GM19035 (cell line): ENCODE data around the gene TFDP2.
"Not testable (repeated sequence)": the region's sequence is repeated elsewhere in the genome, so short reads cannot be mapped to it uniquely, and the experiment has no call there.

Source experiments
- ATAC-seq: cut with Tn5 transposase; IDR thresholded peaks from one replicate; pipeline ENCODE4 v1.9.1; 2021; ENCODE audit not compliant: unreplicated experiment

Gene TFDP2

GRCh38 chr3:142129516-142130171, 19.7 kb downstream of the TFDP2 start:
- ATAC-seq = no peak

GRCh38 chr3:142127941-142128658, 21.2 kb downstream of the TFDP2 start:
- ATAC-seq = no peak

GRCh38 chr3:142124243-142124642, 25.1 kb downstream of the TFDP2 start:
- ATAC-seq = no peak

- no peak for ATAC-seq
Observed at GRCh38 chr3:142120707-142121106, 28.6 kb downstream of the TFDP2 start.

- no peak for ATAC-seq
Observed at GRCh38 chr3:142118911-142119310, 30.4 kb downstream of the TFDP2 start.

GRCh38 chr3:142117056-142117851, 32.1 kb downstream of the TFDP2 start:
- no peak for ATAC-seq

GRCh38 chr3:142115867-142116668, 33.3 kb downstream of the TFDP2 start:
- no peak for ATAC-seq

- no peak for ATAC-seq
Observed at GRCh38 chr3:142112601-142113000, 36.7 kb downstream of the TFDP2 start.

- no peak for ATAC-seq
Observed at GRCh38 chr3:142106548-142106947, 42.8 kb downstream of the TFDP2 start.

- ATAC-seq = no peak
Observed at GRCh38 chr3:142105991-142106390, 43.4 kb downstream of the TFDP2 start.

GRCh38 chr3:142104763-142105162, 44.6 kb downstream of the TFDP2 start:
- no peak for ATAC-seq

GRCh38 chr3:142098964-142099363, 50.4 kb downstream of the TFDP2 start:
- ATAC-seq = no peak

GRCh38 chr3:142097099-142097843, 52.1 kb downstream of the TFDP2 start:
- no peak for ATAC-seq

GRCh38 chr3:142095841-142096240, 53.5 kb downstream of the TFDP2 start:
- no peak for ATAC-seq

- ATAC-seq = not testable (repeated sequence)
Observed at GRCh38 chr3:142088925-142089324, 60.4 kb downstream of the TFDP2 start.

GRCh38 chr3:142088522-142088921, 60.8 kb downstream of the TFDP2 start:
- ATAC-seq = no peak

- ATAC-seq = no peak
Observed at GRCh38 chr3:142087676-142088075, 61.7 kb downstream of the TFDP2 start.

- ATAC-seq = no peak
Observed at GRCh38 chr3:142086581-142087090, 62.7 kb downstream of the TFDP2 start.

- no peak for ATAC-seq
Observed at GRCh38 chr3:142081178-142081577, 68.2 kb downstream of the TFDP2 start.

GRCh38 chr3:142077859-142078500, 71.4 kb downstream of the TFDP2 start:
- ATAC-seq = no peak
